ENCODE results near the gene CNOT3.
"Not testable (repeated sequence)": the region's sequence is repeated elsewhere in the genome, so short reads cannot be mapped to it uniquely, and the experiment has no call there.

Gene CNOT3

GRCh38 chr19:54152267-54152666, 14.7 kb downstream of the CNOT3 start:
- no peak for DNase-seq

GRCh38 chr19:54152878-54153524, 15.4 kb downstream of the CNOT3 start:
- DNase-seq, result no peak

DNA sequence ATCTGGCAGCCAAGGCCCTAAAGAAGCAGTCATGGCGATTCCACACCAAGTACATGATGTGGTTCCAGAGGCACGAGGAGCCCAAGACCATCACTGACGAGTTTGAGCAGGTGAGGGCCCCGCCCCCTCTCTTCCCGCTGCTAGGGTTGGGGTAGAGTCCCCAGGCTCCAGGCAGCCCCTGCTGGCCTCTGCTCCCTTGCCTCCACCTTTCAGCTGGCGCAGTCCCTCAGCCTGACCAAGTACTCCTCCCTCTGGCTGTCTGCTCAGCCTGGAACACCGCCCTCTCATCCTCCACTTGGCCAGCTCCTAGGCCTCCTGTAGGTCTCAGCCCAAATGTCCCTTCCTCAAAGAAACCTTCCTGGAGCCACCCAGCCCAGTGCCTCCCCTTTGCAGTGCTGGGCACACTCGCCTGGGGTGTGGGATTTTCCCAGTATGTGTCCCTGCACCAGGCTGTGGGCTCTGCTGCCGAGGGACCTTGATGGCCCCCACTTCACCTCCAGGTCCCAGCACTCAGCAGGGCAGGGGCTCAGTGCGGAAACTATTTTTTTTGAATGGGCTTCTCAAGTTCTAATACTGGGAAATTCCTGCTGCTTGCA, 16.3 kb downstream of the CNOT3 start:
- DNase-seq, result no peak

DNA sequence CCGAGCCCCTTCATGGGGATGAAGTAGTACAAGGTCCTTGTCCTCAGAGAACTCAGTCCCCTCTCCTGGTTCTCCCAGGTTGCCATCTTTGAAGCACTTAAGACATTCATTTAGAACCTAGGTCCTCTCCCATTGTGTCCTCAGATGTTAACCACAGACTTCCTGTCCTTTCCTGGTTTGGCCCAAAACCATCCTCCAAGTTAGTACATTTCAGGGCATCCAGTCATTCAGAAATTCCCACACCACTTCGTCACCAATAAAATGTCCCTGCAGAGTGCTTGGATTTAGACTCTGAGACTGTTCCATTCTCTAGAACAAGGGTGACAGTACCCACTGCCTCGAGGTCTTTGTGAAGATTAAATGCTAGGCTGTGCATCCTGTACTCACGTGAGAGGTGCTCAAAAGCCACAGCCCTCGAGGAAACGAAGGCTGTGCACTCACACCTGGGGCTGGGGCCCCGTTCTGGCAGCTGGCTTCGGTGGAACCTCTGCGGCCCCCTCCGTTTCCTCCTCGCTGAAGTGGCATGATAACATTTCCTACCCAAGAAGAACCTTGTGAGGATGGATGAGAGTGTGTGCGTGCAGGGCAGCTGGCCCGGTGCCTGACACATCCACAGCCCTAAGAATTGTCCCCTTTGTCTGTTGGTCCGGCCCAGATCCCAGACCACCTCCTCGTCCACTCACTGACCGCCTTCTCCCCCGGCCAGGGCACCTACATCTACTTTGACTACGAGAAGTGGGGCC, 17.2 kb downstream of the CNOT3 start:
- DNase-seq, result no peak

- no peak for DNase-seq
Measured at GRCh38 chr19:54155694-54156093, 18.1 kb downstream of the CNOT3 start.

DNA sequence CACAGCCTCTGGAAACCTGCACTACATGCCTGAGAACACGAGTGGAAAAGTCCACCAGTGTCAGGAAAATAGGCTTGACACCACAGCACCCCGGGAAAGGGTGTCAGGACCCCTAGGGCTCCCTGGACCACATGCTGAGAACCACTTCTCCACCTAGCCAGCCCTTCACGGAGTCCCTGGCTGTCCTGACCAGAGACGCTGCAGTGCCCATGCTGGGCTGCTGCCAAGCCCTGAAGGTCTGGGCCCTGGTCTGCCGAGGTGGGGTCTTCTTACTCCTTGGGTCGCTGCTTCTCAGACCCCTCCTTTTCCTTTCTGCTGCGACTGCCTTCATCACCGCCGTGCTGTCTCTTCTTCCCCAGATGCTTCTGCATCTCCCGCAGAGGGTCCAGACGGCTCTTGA, 18.9 kb downstream of the CNOT3 start:
- no peak for DNase-seq

DNA sequence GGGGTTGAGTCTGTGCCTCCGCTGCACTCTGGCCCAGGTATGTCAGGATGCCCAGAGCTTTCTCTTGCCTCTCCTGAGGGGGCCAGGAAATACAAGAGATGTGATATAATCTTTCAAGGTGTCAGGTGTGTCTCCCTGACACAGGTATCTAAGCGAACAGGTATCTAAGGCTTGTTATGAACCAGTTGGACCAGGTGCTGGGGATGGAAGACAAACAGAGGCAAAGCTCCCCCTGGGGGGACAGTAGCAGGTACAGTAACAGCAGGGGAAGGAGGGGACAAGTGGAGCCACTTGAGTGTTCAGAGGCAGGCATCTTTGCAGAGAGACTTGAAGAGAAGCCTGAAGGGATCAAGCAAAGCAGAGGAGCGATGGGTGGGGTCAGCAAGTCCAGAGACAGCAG, 19.4 kb downstream of the CNOT3 start:
- no peak for DNase-seq

DNA sequence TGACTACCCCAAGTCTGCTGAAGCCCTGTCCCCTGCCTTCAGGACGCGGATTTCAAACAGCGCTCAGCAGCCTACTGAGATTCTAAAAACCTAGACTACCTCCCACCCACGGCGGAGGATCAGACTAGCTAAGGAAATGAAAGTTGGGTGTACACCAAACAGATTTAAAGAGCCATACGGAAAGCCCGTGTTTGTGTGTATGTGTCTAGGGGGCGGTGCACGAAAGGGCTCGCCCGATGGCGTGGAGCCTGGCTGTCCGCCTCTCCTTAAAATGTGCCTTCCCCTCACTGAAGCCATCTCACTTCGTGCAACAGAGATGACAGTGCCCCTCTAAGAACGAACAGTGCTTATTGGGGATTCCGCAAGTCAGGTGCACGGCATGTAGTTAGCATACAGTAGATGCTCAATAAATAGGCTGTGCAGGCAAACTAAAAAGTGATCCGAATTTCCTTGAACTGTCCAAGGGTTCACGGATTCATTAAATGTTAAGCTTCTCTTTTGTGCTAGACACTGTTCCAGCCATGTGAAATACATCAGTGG, 21.3 kb downstream of the CNOT3 start:
- DNase-seq, result no peak

DNA sequence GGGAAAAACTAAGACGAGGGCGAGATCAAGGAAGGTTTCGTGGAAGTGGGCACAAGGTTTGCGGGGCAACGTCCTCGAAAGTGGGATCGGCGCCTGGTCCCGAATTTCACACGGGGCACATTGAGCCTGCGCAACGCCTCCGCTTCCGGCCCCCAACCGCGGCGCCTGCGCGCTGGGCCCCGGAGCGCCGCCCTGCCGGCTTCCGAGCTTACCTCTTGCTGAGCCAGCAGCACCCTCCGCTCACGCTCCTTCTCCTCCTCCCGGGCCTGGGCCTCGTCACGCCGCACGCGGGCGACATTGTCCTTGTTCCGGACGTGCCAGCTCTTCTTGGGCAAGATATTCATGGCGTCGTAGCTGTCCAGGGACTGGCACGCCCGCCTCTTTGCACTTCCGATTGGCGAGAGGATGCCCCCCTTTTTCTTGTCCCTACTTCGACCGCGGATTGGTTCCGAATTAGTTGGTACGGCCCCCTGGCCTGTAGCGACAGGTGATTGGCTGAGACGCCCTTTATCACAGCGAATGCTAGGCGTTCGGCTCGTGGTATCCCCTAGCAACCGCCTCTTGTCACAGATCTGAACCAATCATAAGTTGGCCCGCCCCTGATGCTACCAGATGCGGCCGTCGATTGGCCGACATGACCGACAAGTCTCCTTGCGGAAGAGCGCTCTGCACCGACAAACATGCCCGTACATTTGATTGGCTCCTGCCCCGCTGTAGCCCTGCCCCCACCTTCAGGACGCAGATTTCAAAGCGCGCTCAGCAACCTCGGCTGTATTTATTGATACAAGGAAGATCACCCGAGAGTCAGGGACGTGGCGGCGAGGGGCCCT, 22.0 kb downstream of the CNOT3 start, which contains the start of gene LENG1:
Gene LENG1, minus strand, starts transcription at position 370 of the 830 bp plus-strand sequence. Its CDS starts 26 bp downstream, at position 344.
- peak; percentile 100 for DNase-seq

DNA sequence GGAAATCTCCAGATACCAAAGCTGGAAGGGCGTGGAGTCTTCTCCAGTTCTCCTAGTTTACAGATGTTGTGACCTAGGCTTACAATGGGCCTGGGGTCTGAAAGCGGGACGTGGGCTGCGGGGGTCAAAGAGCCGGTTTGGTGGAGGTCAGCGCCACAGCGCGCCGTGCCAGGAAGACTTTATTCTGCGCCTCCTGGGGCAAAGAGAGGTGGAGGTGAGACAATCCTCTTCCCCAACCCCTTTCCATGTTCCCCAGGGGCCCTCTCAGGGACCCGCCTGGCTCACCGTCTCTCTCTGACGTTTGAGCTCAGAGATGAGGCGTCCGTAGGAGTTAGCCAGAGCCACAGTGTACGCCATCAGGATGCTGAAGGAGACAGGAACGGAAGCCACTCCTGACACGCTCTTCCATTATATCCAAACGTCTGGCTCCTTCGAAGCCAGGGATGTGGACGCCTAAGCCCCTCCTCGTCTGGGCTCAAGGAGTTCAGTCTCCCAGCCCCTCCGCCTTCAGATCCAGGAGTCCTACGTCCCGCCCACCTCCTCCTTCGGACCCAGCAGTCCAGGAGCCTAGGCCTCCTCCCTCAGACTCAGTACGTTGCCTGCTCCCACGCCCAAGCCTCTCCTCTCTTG, 22.7 kb downstream of the CNOT3 start:
- DNase-seq, result no peak

DNA sequence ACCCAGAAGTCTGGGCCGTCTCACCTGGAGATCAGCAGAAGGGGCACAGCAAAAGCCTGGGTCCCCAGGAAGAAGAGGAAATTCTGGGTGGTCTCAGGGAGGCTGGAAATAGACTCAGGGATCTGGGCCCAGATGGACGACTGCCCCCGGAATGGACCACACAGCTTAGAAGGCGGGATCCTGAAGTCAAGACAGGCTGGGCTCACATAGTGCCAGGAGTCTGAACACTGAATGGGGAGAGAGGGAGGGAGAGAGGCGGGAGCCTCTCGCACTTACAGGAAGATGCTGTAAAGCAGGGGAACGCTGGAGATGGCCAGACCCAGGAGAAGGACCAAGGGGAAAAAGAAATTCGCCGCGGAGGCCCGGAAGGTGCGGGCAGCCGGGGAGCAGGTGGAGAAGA, 23.3 kb downstream of the CNOT3 start:
- DNase-seq, result no peak

- no peak for DNase-seq
Measured at GRCh38 chr19:54162241-54162805, 24.8 kb downstream of the CNOT3 start.

GRCh38 chr19:54162884-54163283, 25.3 kb downstream of the CNOT3 start:
- no peak for DNase-seq

DNA sequence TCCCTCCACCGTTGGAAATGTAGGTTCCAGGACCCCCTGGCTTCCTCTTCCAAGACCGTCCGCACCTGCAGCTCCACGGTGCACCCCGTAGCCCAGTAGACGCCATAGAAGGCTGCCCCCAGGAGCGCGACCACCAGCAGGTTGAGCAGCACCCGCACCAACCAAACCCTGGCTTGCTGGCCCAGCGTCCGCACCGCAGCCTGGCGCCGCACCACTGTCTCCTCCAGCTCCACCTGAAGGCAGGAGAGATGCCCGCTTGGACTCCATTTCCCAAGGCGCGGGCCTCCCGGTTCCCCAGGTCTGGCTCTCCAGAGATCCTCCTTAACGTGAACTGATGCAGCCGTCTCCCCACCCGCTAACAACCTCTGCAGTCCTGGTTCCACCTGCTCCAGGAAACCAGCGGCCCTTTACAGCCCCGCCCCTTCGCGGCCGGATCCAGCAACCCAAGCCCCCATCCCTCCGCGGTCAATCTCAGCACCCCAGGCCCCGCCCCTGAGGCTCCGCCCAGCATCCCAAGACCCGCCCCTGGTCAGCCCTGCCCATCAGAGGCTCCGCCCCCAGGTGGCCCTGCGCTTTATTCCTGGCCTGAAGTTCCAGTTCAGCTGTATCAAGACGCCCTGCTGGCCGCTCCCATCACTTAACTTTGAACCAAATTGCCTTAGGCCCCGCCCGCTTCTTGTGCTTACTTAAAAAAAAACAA, 27.0 kb downstream of the CNOT3 start:
- DNase-seq, result no peak

DNA sequence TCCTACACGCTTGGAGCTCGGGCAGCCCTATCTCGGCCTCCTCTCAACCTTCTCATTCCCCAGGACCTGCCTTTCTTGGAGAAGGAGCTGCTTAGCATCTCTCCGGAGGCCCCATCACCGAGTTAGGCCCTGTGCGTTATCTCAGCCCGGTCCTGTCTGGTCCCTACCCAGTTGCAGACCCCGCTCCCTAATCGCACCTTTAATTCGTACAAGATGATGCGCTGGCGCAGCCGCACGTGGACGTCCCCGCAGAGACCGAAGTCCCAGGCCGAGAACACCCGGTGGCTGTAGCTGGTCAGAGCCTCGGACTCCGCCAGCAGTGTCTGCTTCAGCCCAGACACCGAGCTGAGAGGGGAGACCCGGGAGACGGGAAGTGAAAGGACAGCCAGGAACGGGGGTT, 27.7 kb downstream of the CNOT3 start:
- DNase-seq, result no peak

- peak; percentile 58 for DNase-seq
Measured at GRCh38 chr19:54168174-54168917, 30.8 kb downstream of the CNOT3 start.

DNA sequence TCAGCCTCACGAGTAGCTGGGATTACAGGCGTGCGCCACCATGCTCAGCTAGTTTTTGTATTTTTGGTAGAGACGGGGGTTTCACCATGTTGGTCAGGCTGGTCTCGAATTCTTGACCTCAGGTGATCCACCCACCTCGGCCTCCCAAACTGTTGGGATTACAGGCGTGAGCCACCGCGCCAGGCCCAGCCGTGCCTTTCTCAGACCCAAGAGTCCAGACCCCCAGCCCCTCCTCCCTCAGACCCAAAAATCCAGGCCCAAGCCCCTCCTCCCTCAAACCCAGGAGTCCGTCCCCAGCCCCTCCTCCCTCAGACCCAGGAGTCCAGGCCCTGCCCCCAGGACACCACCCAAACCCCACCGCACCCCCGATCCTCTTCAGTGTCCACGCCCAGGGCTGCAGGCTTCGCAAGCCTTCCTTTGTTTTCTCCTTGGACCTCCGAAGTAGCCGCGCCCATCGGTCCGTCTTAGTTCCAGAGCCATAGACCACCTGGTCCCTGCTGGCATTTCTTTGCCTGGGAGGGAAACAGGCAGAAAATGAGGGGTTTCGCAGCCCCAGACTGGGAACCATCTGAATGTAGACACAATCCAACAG, 31.7 kb downstream of the CNOT3 start:
- no peak for DNase-seq

GRCh38 chr19:54171736-54172431, 34.3 kb downstream of the CNOT3 start:
- DNase-seq, result not testable (repeated sequence)

- DNase-seq, result no peak
Measured at GRCh38 chr19:54172471-54173358, 35.2 kb downstream of the CNOT3 start, which contains the start of gene TMC4. TMC4 (minus strand) TSS chr19:54173160; CDS start chr19:54173117, 43 bp downstream.
